A673 (cell line): ENCODE measurements around the gene ARSB.

Experiments
- EZH2 ChIP-seq: fragments of 200-600 bp; sonication (generic); IDR thresholded peaks from 2 replicates; pipeline ENCODE4 v1.6.1; 2017; ENCODE audit warnings: borderline replicate concordance, low read depth, mild to moderate bottlenecking, mixed read lengths, antibody characterized with exemption, low read length; ENCODE audit not compliant: poor library complexity, severe bottlenecking
- TF ChIP-seq, protein P1 (sequence below): fragments of 300-800, 200-600 bp; sonication (generic); conservative IDR thresholded peaks from 2 replicates; pipeline ENCODE4 v1.5.1; 2017; ENCODE audit warnings: low read depth, mild to moderate bottlenecking, antibody characterized with exemption, low read length, moderate library complexity, mixed read lengths

DNA sequence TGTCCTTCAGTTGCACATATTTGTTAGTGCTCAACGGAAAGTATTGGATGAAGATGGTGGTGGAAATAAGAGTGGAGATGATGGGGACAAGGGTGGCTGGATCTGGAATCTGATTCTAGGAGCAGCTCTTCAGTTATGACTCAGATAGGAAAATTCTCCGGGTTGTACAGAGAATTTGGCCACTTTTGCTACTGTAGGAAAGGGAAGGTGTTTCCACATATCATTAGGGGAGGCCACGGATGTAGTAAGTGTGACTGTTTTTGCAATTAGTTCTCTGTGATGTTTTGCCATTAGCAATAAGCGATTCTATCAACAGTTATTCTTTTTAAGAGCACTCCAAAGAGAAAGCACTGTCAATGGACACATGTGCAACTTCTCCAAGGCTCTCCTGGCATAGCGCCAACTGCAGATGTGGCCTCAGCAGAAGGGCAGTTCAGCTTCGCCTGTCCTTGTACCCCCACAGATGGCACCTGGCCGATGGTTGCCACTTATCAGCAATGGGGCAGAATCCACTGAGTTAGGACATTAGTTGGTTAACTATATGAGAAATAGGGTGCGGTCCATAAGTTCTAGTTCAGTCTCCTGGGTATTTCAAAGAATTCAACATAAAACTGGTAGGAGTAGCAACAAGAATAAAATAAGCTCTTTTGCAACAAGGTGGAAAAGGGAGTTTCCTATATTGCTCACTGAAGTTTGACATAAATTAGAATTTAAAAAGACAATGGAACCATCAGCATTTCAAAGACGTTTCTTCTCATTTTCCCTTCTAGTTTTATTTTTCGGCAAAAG, 96.3 kb downstream of the ARSB start:
- TF ChIP-seq, protein P1, sequence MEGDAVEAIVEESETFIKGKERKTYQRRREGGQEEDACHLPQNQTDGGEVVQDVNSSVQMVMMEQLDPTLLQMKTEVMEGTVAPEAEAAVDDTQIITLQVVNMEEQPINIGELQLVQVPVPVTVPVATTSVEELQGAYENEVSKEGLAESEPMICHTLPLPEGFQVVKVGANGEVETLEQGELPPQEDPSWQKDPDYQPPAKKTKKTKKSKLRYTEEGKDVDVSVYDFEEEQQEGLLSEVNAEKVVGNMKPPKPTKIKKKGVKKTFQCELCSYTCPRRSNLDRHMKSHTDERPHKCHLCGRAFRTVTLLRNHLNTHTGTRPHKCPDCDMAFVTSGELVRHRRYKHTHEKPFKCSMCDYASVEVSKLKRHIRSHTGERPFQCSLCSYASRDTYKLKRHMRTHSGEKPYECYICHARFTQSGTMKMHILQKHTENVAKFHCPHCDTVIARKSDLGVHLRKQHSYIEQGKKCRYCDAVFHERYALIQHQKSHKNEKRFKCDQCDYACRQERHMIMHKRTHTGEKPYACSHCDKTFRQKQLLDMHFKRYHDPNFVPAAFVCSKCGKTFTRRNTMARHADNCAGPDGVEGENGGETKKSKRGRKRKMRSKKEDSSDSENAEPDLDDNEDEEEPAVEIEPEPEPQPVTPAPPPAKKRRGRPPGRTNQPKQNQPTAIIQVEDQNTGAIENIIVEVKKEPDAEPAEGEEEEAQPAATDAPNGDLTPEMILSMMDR = no peak
- no peak for TF ChIP-seq EZH2
